Subcutaneous abdominal adipose tissue (tissue), 5 donors: ENCODE measurements around the gene NAT8L.

ENCODE experiments used
- H3K27ac ChIP-seq: one replicate; pipeline ENCODE4 v1.7.0; 2013; ENCODE audit warnings: low read depth, mild to moderate bottlenecking, inconsistent platforms, low read length, moderate library complexity
- H3K27me3 ChIP-seq, 5 donors: one replicate each; pipeline ENCODE4 v1.7.0; 2013; ENCODE audit warnings: low read length in 5 of 5, inconsistent platforms in 1 of 5; ENCODE audit not compliant: control insufficient read depth in 5 of 5, insufficient read depth in 4 of 5
- H3K36me3 ChIP-seq, 5 donors: one replicate each; pipeline ENCODE4 v1.7.0; 2013; ENCODE audit warnings: low read length in 5 of 5; ENCODE audit not compliant: control insufficient read depth in 5 of 5, insufficient read depth in 5 of 5
- H3K4me1 ChIP-seq, 5 donors: one replicate each; pipeline ENCODE4 v1.7.0; 2013; ENCODE audit warnings: low read length in 5 of 5, mild to moderate bottlenecking in 3 of 5, moderate library complexity in 1 of 5; ENCODE audit not compliant: control insufficient read depth in 5 of 5, insufficient read depth in 5 of 5
- H3K4me3 ChIP-seq, 5 donors: one replicate each; pipeline ENCODE4 v1.7.0; 2013; ENCODE audit warnings: low read length in 5 of 5, low read depth in 1 of 5
- H3K9ac ChIP-seq, 5 donors: one replicate each; pipeline ENCODE4 v1.7.0; 2013; ENCODE audit warnings: low read length in 5 of 5, mild to moderate bottlenecking in 4 of 5, moderate library complexity in 3 of 5
- H3K9me3 ChIP-seq, 5 donors: one replicate each; pipeline ENCODE4 v1.7.0; 2013; ENCODE audit warnings: low read length in 5 of 5; ENCODE audit not compliant: control insufficient read depth in 5 of 5
- donor health status: healthy.
- donor health status: healthy.
- donor health status: healthy.
- donor health status: healthy.
- donor health status: healthy.

The NAT8L gene

GRCh38 chr4:2103127-2103842, 44.2 kb downstream of the NAT8L start:
- no peaks in the 10 kb centered on the region for H3K36me3 ChIP-seq
- H3K27me3 ChIP-seq: no peaks in the 10 kb centered on the region
- no peak overlapping the region for H3K9ac ChIP-seq
- H3K4me1 ChIP-seq: peaks cover 0 to 9% (median 5%) of the 10 kb centered on the region in 5 donors
- H3K4me3 ChIP-seq: no peak overlapping the region
- H3K27ac ChIP-seq: no peak overlapping the region
- H3K9me3 ChIP-seq: peaks cover 4 to 28% (median 25%) of the 10 kb centered on the region in 5 donors

- Histone ChIP-seq H3K36me3 (no peaks in the 10 kb centered on the region), H3K27me3 (no peaks in the 10 kb centered on the region), H3K9ac (no peak overlapping the region), H3K9me3 (peaks cover 4 to 28% (median 25%) of the 10 kb centered on the region in 5 donors), H3K27ac (no peak overlapping the region), H3K4me3 (no peak overlapping the region), H3K4me1 (peaks cover 0 to 16% (median 9%) of the 10 kb centered on the region in 5 donors)
Observed at GRCh38 chr4:2103843-2104547, 44.9 kb downstream of the NAT8L start.

GRCh38 chr4:2104556-2105345, 45.6 kb downstream of the NAT8L start:
- Histone ChIP-seq H3K27ac (no peak overlapping the region), H3K36me3 (no peaks in the 10 kb centered on the region), H3K9ac (no peak overlapping the region), H3K4me1 (peaks cover 0 to 18% (median 9%) of the 10 kb centered on the region in 5 donors), H3K9me3 (peaks cover 4 to 28% (median 25%) of the 10 kb centered on the region in 5 donors), H3K27me3 (no peaks in the 10 kb centered on the region), H3K4me3 (peak overlapping the region in 1 of 5 donors; percentile 18)

GRCh38 chr4:2105559-2105958, 46.4 kb downstream of the NAT8L start:
- no peak overlapping the region for H3K9ac ChIP-seq

GRCh38 chr4:2116687-2117400, 57.7 kb downstream of the NAT8L start:
- Histone ChIP-seq H3K4me3 (no peak overlapping the region), H3K9me3 (no peaks in the 10 kb centered on the region), H3K27ac (no peak overlapping the region), H3K4me1 (no peaks in the 10 kb centered on the region), H3K27me3 (no peaks in the 10 kb centered on the region), H3K9ac (no peak overlapping the region), H3K36me3 (no peaks in the 10 kb centered on the region)

More at GRCh38 chr4:2105559-2105958, 46.4 kb downstream of the NAT8L start:
- Histone ChIP-seq H3K36me3 (no peaks in the 10 kb centered on the region), H3K4me1 (peaks cover 0 to 18% (median 9%) of the 10 kb centered on the region in 5 donors), H3K27me3 (no peaks in the 10 kb centered on the region), H3K9me3 (peaks cover 4 to 28% (median 25%) of the 10 kb centered on the region in 5 donors), H3K27ac (no peak overlapping the region), H3K4me3 (no peak overlapping the region)
